ENCODE results near the gene POP4.

Gene POP4

DNA sequence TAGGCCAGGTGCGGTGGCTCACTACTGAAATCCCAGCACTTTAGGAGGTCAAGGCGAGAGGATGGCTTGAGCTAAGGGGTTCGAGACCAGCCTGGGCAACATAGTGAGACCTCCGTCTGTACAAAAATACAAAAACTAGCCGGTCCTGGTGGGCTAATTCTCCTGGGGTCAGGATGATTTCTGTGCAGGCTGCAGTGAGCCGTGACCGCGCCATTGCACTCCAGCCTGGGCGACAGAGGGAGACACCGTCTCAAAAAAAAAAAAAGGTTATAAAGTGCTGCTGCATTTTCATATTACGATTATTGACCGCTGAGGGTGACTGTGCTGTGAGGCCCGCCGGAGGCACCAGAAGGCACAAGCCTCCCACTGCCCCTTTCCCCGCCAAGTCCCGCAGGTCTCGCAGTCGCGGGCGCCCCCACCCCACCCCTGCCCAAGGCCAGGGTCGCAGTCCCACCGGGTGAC is 58.7 kb downstream of the POP4 start:
- no peak for DNase-seq

DNA sequence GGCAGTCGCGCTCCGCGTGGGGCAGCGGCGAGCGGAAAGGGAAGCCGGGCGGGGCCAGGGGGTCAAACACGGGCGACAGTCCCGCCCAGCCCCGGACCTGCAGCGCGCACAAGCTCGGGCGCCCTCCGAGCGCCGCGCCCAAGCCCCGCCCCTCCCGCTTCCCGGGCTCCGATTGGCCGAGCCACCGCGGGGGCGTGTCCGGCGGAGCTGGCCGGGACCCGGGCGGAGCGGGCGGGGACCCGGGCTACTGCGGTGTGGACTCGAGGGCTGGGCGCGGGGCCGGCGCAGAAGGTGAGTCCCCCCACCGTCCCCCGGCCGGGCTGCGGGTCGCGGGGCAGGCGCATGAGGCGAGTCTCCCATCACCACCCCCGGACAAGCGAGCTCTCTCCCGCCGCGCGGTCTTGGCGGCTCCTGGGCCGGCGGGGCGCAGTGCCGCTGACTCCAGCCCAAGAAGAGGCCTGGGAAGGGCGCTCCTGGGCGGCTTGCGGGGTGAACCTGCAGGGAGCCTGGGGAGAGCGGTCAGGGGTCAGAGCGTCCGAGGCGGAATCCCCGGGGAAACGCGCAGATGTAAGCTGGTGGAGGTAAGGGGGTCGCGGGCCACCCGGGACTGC is 59.2 kb downstream of the POP4 start, which contains the start of gene PLEKHF1:
PLEKHF1 (plus strand) TSS at position 247 of the 611 bp plus-strand sequence. CDS start 8,379 bp downstream, outside the sequence.
- peak; percentile 61 to 67 for DNase-seq

DNA sequence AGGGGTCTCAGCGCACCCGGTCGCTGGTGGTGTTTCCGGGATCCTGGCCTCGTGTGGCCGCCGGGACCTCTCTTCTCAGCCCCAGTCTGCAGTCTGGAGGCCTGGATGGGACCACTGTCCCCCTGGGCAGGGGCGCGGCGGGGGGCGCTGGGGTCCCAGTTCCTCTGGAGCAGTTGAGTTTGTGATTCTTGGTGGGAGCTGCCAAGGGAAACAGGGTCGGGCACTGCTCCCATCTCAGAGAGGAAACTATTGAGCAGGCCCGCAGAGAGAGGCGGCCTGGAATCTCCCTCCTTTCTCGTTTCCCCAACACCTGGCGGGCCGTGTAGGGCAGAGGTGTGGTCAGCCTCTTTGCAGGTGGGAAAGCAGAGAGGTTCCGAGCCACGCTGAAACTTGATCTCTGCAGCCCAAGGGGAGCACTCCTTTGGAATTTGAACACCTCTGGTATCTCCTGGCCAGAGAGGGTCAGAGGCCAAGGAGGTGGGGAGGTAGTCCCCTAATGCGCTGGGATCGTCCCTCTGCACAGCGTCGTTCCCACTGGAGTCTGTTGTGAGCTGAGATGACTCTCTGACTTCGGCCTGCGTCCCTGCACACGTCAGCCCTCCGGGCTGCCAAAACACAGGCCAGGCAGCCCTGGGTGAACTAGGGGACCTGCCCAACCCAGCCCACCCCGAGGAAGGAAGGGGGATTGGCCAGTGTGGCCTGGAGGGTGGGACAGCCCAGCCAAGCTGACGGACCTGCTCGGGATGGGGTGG is 59.9 kb downstream of the POP4 start:
- DNase-seq, result no peak

All from activated CD4-positive, alpha-beta T cell treated with anti-CD3 and anti-CD28 coated beads, Interleukin-2, amount 50 U/mL, for 4 hours (primary cell).